ENCODE measurements around the gene MYH9.
"Not testable (repeated sequence)": the region's sequence is repeated elsewhere in the genome, so short reads cannot be mapped to it uniquely, and the experiment has no call there.

The MYH9 gene

GRCh38 chr22:36413022-36413775 lies 25.4 kb upstream of the MYH9 start:
- Histone ChIP-seq H3K27ac (ENCODE audit: low read depth, low read length) (no peak overlapping the region), H3K4me1 (ENCODE audit: control insufficient read depth in 1 of 2, insufficient read depth in 2 of 2, low read length in 2 of 2) (peaks cover 21 to 26% of the 10 kb centered on the region in 2 donors), H3K27me3 (ENCODE audit: control insufficient read depth in 1 of 2, insufficient read depth in 2 of 2, low read length in 2 of 2) (no peaks in the 10 kb centered on the region), H3K9me3 (ENCODE audit: control insufficient read depth in 1 of 2, low read length in 2 of 2) (no peaks in the 10 kb centered on the region), H3K36me3 (ENCODE audit: control insufficient read depth in 1 of 2, insufficient read depth in 2 of 2, low read length in 2 of 2) (no peaks in the 10 kb centered on the region), H3K4me3 (ENCODE audit: low read depth in 1 of 2, low read length in 2 of 2) (no peak overlapping the region), H3K9ac (ENCODE audit: low read depth in 1 of 2, low read length in 2 of 2) (peak overlapping the region in 1 of 2 donors; percentile 43)

DNA sequence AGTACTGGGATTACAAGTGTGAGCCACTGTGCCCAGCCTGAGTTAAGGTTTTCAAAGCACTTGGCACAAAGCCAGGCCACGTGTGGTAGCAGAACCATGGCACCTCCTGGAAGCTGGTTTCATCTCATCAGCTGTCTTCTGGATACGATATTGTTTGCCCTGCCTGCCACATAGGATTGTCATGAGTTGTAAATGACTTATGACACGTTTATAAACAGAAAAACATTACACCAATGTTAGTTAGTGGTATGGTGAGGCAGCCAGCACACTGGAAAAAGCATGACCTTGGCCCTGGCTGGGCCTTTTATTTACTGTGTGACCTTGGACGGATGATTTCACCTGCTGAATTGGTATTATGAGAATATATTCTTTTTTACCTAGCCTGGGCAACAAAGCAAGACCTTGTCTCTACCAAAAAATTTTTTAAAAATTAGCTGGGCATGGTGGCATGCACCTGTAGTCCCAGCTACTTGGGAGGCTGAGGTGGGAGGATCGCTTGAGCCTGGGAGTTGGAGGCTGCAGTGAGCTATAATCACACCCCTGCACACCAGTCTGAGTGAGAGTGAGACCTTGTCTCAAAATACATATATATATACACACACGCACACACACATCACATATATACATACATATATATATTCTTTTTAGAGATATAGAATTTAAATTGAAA lies 24.0 kb upstream of the MYH9 start:
- H3K4me1 ChIP-seq (ENCODE audit: control insufficient read depth in 1 of 2, insufficient read depth in 2 of 2, low read length in 2 of 2): peaks cover 14 to 17% of the 10 kb centered on the region in 2 donors
- no peak overlapping the region for H3K27ac ChIP-seq (ENCODE audit: low read depth, low read length)
- no peaks in the 10 kb centered on the region for H3K36me3 ChIP-seq (ENCODE audit: control insufficient read depth in 1 of 2, insufficient read depth in 2 of 2, low read length in 2 of 2)
- H3K9me3 ChIP-seq (ENCODE audit: control insufficient read depth in 1 of 2, low read length in 2 of 2): no peaks in the 10 kb centered on the region
- H3K27me3 ChIP-seq (ENCODE audit: control insufficient read depth in 1 of 2, insufficient read depth in 2 of 2, low read length in 2 of 2): no peaks in the 10 kb centered on the region
- H3K9ac ChIP-seq (ENCODE audit: low read depth in 1 of 2, low read length in 2 of 2): no peak overlapping the region
- H3K4me3 ChIP-seq (ENCODE audit: low read depth in 1 of 2, low read length in 2 of 2): no peak overlapping the region

GRCh38 chr22:36409911-36410756 lies 22.4 kb upstream of the MYH9 start:
- peak overlapping the region; percentile 97 for H3K27ac ChIP-seq (ENCODE audit: low read depth, low read length)
- peak overlapping the region; percentile 71 to 91 for H3K9ac ChIP-seq (ENCODE audit: low read depth in 1 of 2, low read length in 2 of 2)
- H3K4me1 ChIP-seq (ENCODE audit: control insufficient read depth in 1 of 2, insufficient read depth in 2 of 2, low read length in 2 of 2): peaks cover 17 to 20% of the 10 kb centered on the region in 2 donors
- H3K4me3 ChIP-seq (ENCODE audit: low read depth in 1 of 2, low read length in 2 of 2): peak overlapping the region; percentile 59 to 69
- no peaks in the 10 kb centered on the region for H3K36me3 ChIP-seq (ENCODE audit: control insufficient read depth in 1 of 2, insufficient read depth in 2 of 2, low read length in 2 of 2)
- H3K27me3 ChIP-seq (ENCODE audit: control insufficient read depth in 1 of 2, insufficient read depth in 2 of 2, low read length in 2 of 2): no peaks in the 10 kb centered on the region
- no peaks in the 10 kb centered on the region for H3K9me3 ChIP-seq (ENCODE audit: control insufficient read depth in 1 of 2, low read length in 2 of 2)

DNA sequence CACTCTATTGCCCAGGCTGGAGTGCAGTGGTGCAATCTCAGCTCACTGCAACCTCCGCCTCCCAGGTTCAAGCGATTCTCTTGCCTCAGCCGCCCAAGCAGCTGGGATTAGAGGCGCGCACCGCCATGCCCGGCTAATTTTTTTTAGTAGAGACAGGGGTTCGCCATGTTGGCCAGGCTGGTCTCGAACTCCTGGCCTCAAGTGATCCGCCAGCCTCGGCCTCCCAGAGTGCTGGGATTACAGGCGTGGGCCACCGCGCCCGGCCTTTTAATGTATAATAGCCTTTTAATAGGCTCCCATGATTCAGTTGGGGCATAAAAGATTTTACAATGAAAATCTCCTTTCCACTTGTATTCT lies 21.8 kb upstream of the MYH9 start:
- peaks cover 17 to 20% of the 10 kb centered on the region in 2 donors for H3K4me1 ChIP-seq (ENCODE audit: control insufficient read depth in 1 of 2, insufficient read depth in 2 of 2, low read length in 2 of 2)
- peak overlapping the region; percentile 59 to 69 for H3K4me3 ChIP-seq (ENCODE audit: low read depth in 1 of 2, low read length in 2 of 2)
- not testable (repeated sequence) for H3K36me3 ChIP-seq (ENCODE audit: control insufficient read depth in 1 of 2, insufficient read depth in 2 of 2, low read length in 2 of 2); H3K27me3 ChIP-seq (ENCODE audit: control insufficient read depth in 1 of 2, insufficient read depth in 2 of 2, low read length in 2 of 2); H3K9me3 ChIP-seq (ENCODE audit: control insufficient read depth in 1 of 2, low read length in 2 of 2)
- H3K27ac ChIP-seq (ENCODE audit: low read depth, low read length): peak overlapping the region; percentile 80
- peak overlapping the region; percentile 71 to 91 for H3K9ac ChIP-seq (ENCODE audit: low read depth in 1 of 2, low read length in 2 of 2)

GRCh38 chr22:36409056-36409455 lies 21.3 kb upstream of the MYH9 start:
- H3K9ac ChIP-seq (ENCODE audit: low read depth in 1 of 2, low read length in 2 of 2): peak overlapping the region in 1 of 2 donors; percentile 25
- H3K4me3 ChIP-seq (ENCODE audit: low read depth in 1 of 2, low read length in 2 of 2): peak overlapping the region; percentile 59 to 69
- H3K4me1 ChIP-seq (ENCODE audit: control insufficient read depth in 1 of 2, insufficient read depth in 2 of 2, low read length in 2 of 2): peaks cover 17 to 20% of the 10 kb centered on the region in 2 donors
- H3K36me3 ChIP-seq (ENCODE audit: control insufficient read depth in 1 of 2, insufficient read depth in 2 of 2, low read length in 2 of 2): no peaks in the 10 kb centered on the region
- H3K9me3 ChIP-seq (ENCODE audit: control insufficient read depth in 1 of 2, low read length in 2 of 2): no peaks in the 10 kb centered on the region
- no peaks in the 10 kb centered on the region for H3K27me3 ChIP-seq (ENCODE audit: control insufficient read depth in 1 of 2, insufficient read depth in 2 of 2, low read length in 2 of 2)
- H3K27ac ChIP-seq (ENCODE audit: low read depth, low read length): no peak overlapping the region

GRCh38 chr22:36406721-36407120 lies 19.0 kb upstream of the MYH9 start:
- Histone ChIP-seq H3K4me3 (ENCODE audit: low read depth in 1 of 2, low read length in 2 of 2) (no peak overlapping the region), H3K27me3 (ENCODE audit: control insufficient read depth in 1 of 2, insufficient read depth in 2 of 2, low read length in 2 of 2) (no peaks in the 10 kb centered on the region), H3K9ac (ENCODE audit: low read depth in 1 of 2, low read length in 2 of 2) (no peak overlapping the region), H3K4me1 (ENCODE audit: control insufficient read depth in 1 of 2, insufficient read depth in 2 of 2, low read length in 2 of 2) (peaks cover 16 to 20% of the 10 kb centered on the region in 2 donors), H3K36me3 (ENCODE audit: control insufficient read depth in 1 of 2, insufficient read depth in 2 of 2, low read length in 2 of 2) (no peaks in the 10 kb centered on the region), H3K27ac (ENCODE audit: low read depth, low read length) (no peak overlapping the region), H3K9me3 (ENCODE audit: control insufficient read depth in 1 of 2, low read length in 2 of 2) (no peaks in the 10 kb centered on the region)

DNA sequence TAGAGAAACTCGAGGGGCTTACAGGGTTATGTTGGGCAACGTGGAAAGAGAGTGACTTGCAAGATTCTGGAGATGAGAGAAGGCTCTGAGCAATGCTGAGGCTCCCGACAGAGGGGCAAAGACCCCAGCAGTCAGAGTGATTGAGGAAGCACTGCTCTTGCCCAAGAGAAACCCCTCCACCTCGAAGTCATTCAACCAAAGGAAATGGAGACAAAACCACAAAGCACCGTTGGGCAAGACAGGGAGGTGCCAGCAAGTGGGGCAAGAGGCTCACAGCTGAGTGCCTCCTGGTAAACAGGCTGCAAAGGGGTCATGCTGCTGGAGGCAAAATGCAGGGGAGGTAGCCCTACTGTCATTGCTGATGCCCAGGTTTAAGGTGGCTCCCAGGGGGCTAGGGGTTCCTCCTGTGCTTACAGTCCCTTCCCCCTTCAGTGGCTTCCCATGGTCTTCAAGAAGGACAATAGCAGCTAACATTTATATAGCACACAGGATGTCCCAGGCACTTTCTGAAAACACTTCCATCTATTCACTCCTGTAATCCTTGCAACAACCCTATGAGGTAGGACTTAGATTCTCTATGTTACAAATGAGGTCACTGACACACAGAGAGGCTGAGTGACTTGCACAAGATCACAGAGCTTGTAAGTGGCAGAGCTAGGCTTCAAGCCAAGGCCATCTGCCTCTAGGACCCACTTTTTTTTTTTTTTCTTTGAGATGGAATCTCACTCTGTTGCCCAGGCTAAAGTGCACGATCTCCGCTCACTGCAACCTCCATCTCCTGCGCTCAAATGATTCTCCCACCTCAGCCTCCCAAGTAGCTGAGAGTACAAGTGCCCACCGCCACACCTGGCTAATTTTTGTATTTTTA lies 18.1 kb upstream of the MYH9 start:
- Histone ChIP-seq H3K9ac (ENCODE audit: low read depth in 1 of 2, low read length in 2 of 2) (no peak overlapping the region), H3K4me1 (ENCODE audit: control insufficient read depth in 1 of 2, insufficient read depth in 2 of 2, low read length in 2 of 2) (peaks cover 11 to 20% of the 10 kb centered on the region in 2 donors), H3K36me3 (ENCODE audit: control insufficient read depth in 1 of 2, insufficient read depth in 2 of 2, low read length in 2 of 2) (no peaks in the 10 kb centered on the region), H3K4me3 (ENCODE audit: low read depth in 1 of 2, low read length in 2 of 2) (no peak overlapping the region), H3K9me3 (ENCODE audit: control insufficient read depth in 1 of 2, low read length in 2 of 2) (no peaks in the 10 kb centered on the region), H3K27ac (ENCODE audit: low read depth, low read length) (no peak overlapping the region), H3K27me3 (ENCODE audit: control insufficient read depth in 1 of 2, insufficient read depth in 2 of 2, low read length in 2 of 2) (no peaks in the 10 kb centered on the region)

DNA sequence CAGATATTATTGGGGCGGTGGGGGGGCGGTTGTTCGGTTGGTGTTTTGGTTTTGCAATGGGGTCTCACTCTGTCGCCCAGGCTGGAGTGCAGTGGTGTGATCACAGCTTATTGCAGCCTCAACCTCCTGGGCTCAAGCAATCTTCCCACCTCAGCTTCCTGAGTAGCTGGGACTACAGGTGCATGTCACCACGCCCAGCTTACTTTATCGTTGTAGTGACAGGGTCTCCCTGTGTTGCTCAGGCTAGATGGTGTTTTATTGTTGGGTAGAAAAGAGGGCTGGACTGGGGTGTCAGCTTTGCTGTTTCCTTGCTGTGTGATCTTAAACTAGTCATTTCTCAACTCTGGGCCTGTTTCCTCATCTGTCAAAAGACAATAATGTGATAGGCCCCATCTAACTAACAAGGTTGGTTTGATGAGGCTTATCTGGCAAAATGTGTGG lies 17.5 kb upstream of the MYH9 start:
- no peak overlapping the region for H3K9ac ChIP-seq (ENCODE audit: low read depth in 1 of 2, low read length in 2 of 2)
- H3K27me3 ChIP-seq (ENCODE audit: control insufficient read depth in 1 of 2, insufficient read depth in 2 of 2, low read length in 2 of 2): no peaks in the 10 kb centered on the region
- H3K9me3 ChIP-seq (ENCODE audit: control insufficient read depth in 1 of 2, low read length in 2 of 2): no peaks in the 10 kb centered on the region
- H3K4me3 ChIP-seq (ENCODE audit: low read depth in 1 of 2, low read length in 2 of 2): no peak overlapping the region
- H3K4me1 ChIP-seq (ENCODE audit: control insufficient read depth in 1 of 2, insufficient read depth in 2 of 2, low read length in 2 of 2): peaks cover 5 to 13% of the 10 kb centered on the region in 2 donors
- no peak overlapping the region for H3K27ac ChIP-seq (ENCODE audit: low read depth, low read length)
- H3K36me3 ChIP-seq (ENCODE audit: control insufficient read depth in 1 of 2, insufficient read depth in 2 of 2, low read length in 2 of 2): no peaks in the 10 kb centered on the region

GRCh38 chr22:36404446-36404845 lies 16.7 kb upstream of the MYH9 start:
- Histone ChIP-seq H3K9me3 (ENCODE audit: control insufficient read depth in 1 of 2, low read length in 2 of 2) (no peaks in the 10 kb centered on the region), H3K36me3 (ENCODE audit: control insufficient read depth in 1 of 2, insufficient read depth in 2 of 2, low read length in 2 of 2) (no peaks in the 10 kb centered on the region), H3K4me3 (ENCODE audit: low read depth in 1 of 2, low read length in 2 of 2) (no peak overlapping the region), H3K9ac (ENCODE audit: low read depth in 1 of 2, low read length in 2 of 2) (no peak overlapping the region), H3K27ac (ENCODE audit: low read depth, low read length) (no peak overlapping the region), H3K4me1 (ENCODE audit: control insufficient read depth in 1 of 2, insufficient read depth in 2 of 2, low read length in 2 of 2) (peaks cover 7 to 15% of the 10 kb centered on the region in 2 donors), H3K27me3 (ENCODE audit: control insufficient read depth in 1 of 2, insufficient read depth in 2 of 2, low read length in 2 of 2) (no peaks in the 10 kb centered on the region)

Data from duodenal mucosa (tissue), 2 donors.